HepG2 (cell line): ENCODE data around the gene PCDH10. TPM values are rescaled to one million over a fixed set of nuclear protein-coding genes. Genes with fewer than 3 reads are reported as not detected.

Source experiments
- ATAC-seq: fragments of 200-7000 bp; cut with Tn5 transposase; 3 replicates; pipeline ENCODE4 v1.9.1; 2020; ENCODE audit warnings: mild to moderate bottlenecking, moderate library complexity
- BruUV-seq: library from RNA; stranded (reverse); fragments of 400-500 nt; replicated peaks from 2 replicates; lab custom pipeline; 2021; lab: Mats Ljungman, UMichigan
- CTCF ChIA-PET: fragments of 300-600 bp; formaldehyde crosslinking; extraction: SDS; loops from one replicate; lab custom pipeline; 2021; ENCODE audit warnings: low total read pairs, inconsistent platforms, low intra/inter-chr PET ratio; lab: Yijun Ruan, JAX
- POLR2A ChIA-PET: fragments of 350-600 bp; sonication (Branson Sonifier 250); formaldehyde crosslinking; loops from one replicate; lab custom pipeline; 2020; ENCODE audit warnings: antibody characterized with exemption, inconsistent platforms; lab: Yijun Ruan, JAX
- DNase-seq: peaks from one replicate; pipeline ENCODE4 v3.0.0-alpha.2; 2015; ENCODE audit warnings: low spot score
- FAIRE-seq: peaks from 3 replicates; lab custom pipeline; 2011; peaks lifted over from hg19 to GRCh38; lab: Jason Lieb, UNC
- H2AFZ ChIP-seq: one replicate; pipeline ENCODE4 v1.6.1; 2011; ENCODE audit warnings: low read length, inconsistent platforms
- H3K27ac ChIP-seq: fragments of 300-600 bp; 3 replicates; pipeline ENCODE4 v1.8.0; 2011; ENCODE audit warnings: mixed run types, mild to moderate bottlenecking, mixed read lengths, low read length, inconsistent platforms; ENCODE audit not compliant: insufficient read depth; ENCODE audit errors: extremely low read length
- H3K27me3 ChIP-seq, 2 experiments: fragments of 200-600 bp in 1 of 2; 2 replicates in 1 of 2; 3 replicates in 1 of 2; pipeline versions ENCODE4 v1.6.0 to v1.8.0; 2011; ENCODE audit warnings: low read length in 2 of 2, mild to moderate bottlenecking in 2 of 2, moderate library complexity in 2 of 2, inconsistent platforms in 1 of 2; ENCODE audit not compliant: insufficient read depth in 2 of 2, control insufficient read depth in 1 of 2
- H3K36me3 ChIP-seq, 2 experiments: fragments of 200-600 bp in 1 of 2; replicated peaks in 1 of 2; 2 replicates in 1 of 2; 3 replicates in 1 of 2; pipeline versions ENCODE4 v1.5.1 to v1.8.0; 2011; ENCODE audit warnings: low read length in 2 of 2, inconsistent platforms in 1 of 2; ENCODE audit not compliant: insufficient read depth in 2 of 2, control insufficient read depth in 1 of 2
- H3K4me1 ChIP-seq: 2 replicates; pipeline ENCODE4 v1.5.1; 2012; ENCODE audit warnings: low read length, inconsistent platforms; ENCODE audit not compliant: insufficient read depth
- H3K4me2 ChIP-seq: 2 replicates; pipeline ENCODE4 v1.6.0; 2011; ENCODE audit warnings: low read depth, low read length, inconsistent platforms
- H3K4me3 ChIP-seq, 3 experiments: fragments of 200-600 bp in 1 of 3; sonication (generic), shearing (Covaris generic) in 1 of 3; replicated peaks in 1 of 3; 2 replicates each; pipeline ENCODE4 v1.5.1; 2011 to 2016; ENCODE audit warnings: low read length in 3 of 3, inconsistent platforms in 2 of 3, low read depth in 2 of 3, mild to moderate bottlenecking in 2 of 3, control low read depth in 1 of 3, mixed read lengths in 1 of 3; ENCODE audit not compliant: insufficient read depth in 1 of 3
- H3K79me2 ChIP-seq: one replicate; pipeline ENCODE4 v1.6.1; 2011; ENCODE audit warnings: low read length, inconsistent platforms; ENCODE audit not compliant: insufficient read depth
- H3K9ac ChIP-seq: 2 replicates; pipeline ENCODE4 v1.6.0; 2011; ENCODE audit warnings: mild to moderate bottlenecking, low read depth, low read length, inconsistent platforms; ENCODE audit not compliant: insufficient read depth
- H3K9me3 ChIP-seq: 2 replicates; pipeline ENCODE4 v1.5.1; 2012; ENCODE audit warnings: mild to moderate bottlenecking, low read length
- H4K20me1 ChIP-seq: 2 replicates; pipeline ENCODE4 v1.6.0; 2011; ENCODE audit warnings: inconsistent platforms, mild to moderate bottlenecking, low read length, moderate library complexity; ENCODE audit not compliant: insufficient read depth
- HOXA7 ChIP-seq: sonication (generic); formaldehyde crosslinking; IDR thresholded peaks from 2 replicates; pipeline ENCODE4 v1.8.1; 2022; ENCODE audit warnings: mild to moderate bottlenecking, missing genetic modification reagents, moderate library complexity
- NBN ChIP-seq: fragments of 450-650 bp; conservative IDR thresholded peaks from 2 replicates; pipeline ENCODE4 v1.6.1; 2017
- NCOA5 ChIP-seq: sonication (generic); formaldehyde crosslinking; IDR thresholded peaks from 2 replicates; pipeline ENCODE4 v1.4.0; 2020; ENCODE audit warnings: missing genetic modification reagents
- NFKBIZ ChIP-seq: IDR thresholded peaks from 2 replicates; pipeline ENCODE4 v1.6.1; 2018; ENCODE audit warnings: missing genetic modification reagents, missing compliant biosample characterization
- SNAI1 ChIP-seq: sonication (generic); formaldehyde crosslinking; IDR thresholded peaks from 2 replicates; pipeline ENCODE4 v1.5.0; 2020; ENCODE audit warnings: mild to moderate bottlenecking, missing genetic modification reagents, borderline replicate concordance
- ZSCAN29 ChIP-seq: sonication (generic); formaldehyde crosslinking; conservative IDR thresholded peaks from 2 replicates; pipeline ENCODE4 v1.4.0; 2020; ENCODE audit warnings: mild to moderate bottlenecking, missing genetic modification reagents
- in situ Hi-C: cut with HindIII; loops from 2 replicates; pipeline ENCODE4 v1.10.0; 2017; ENCODE audit warnings: low pct_unique_long_range_greater_than_20kb; ENCODE audit not compliant: extremely low pct_ligation_motif_present
- intact Hi-C: fragments of 100-400 bp; cut with micrococcal nuclease; formaldehyde crosslinking; loops from one replicate; pipeline ENCODE4 v1.10.0; 2022; ENCODE audit not compliant: unreplicated experiment
- polyA plus RNA-seq, 8 experiments: library from polyadenylated mRNA; depleted of rRNA in 3 of 8; stranded (reverse) in 7 of 8; unstranded in 1 of 8; fragments of >200 nt; fragmentation: Illumina TruSeq in 4 of 8; extraction: Trizol in 4 of 8; gene quantifications; 2 replicates each; pipeline versions ENCODE4 v1.2.1 to v1.2.3, GENCODE V29; 2011 to 2016; ENCODE audit warnings: low read depth in 4 of 8, missing spikeins in 1 of 8, mixed read lengths in 1 of 8; ENCODE audit not compliant: insufficient read depth in 1 of 8
- total RNA-seq, 5 experiments: library from RNA; depleted of rRNA; stranded (reverse); fragments of >200 nt; fragmentation: Illumina TruSeq; extraction: Trizol; gene quantifications; 2 replicates each; pipeline ENCODE4 v1.2.3, GENCODE V29; 2016; ENCODE audit warnings: low read depth in 1 of 5
- TF ChIP-seq, protein P1 (sequence below): sonication (generic); formaldehyde crosslinking; IDR thresholded peaks from 2 replicates; pipeline ENCODE4 v1.8.1; 2022; ENCODE audit warnings: mild to moderate bottlenecking, missing genetic modification reagents
- TF ChIP-seq, protein P2 (sequence below): sonication (generic); formaldehyde crosslinking; IDR thresholded peaks from 2 replicates; pipeline ENCODE4 v1.5.1; 2020; ENCODE audit warnings: missing genetic modification reagents, mild to moderate bottlenecking, borderline replicate concordance
- TF ChIP-seq, protein P3 (sequence below): sonication (generic); formaldehyde crosslinking; IDR thresholded peaks from 2 replicates; pipeline ENCODE4 v1.8.0; 2023; ENCODE audit warnings: mild to moderate bottlenecking, missing genetic modification reagents

The PCDH10 gene
- total and polyA plus RNA-seq, 2 of the 13 experiments (the other 11 are each of a cell fraction or from before 2014, with no cell fraction given) = not detected

DNA sequence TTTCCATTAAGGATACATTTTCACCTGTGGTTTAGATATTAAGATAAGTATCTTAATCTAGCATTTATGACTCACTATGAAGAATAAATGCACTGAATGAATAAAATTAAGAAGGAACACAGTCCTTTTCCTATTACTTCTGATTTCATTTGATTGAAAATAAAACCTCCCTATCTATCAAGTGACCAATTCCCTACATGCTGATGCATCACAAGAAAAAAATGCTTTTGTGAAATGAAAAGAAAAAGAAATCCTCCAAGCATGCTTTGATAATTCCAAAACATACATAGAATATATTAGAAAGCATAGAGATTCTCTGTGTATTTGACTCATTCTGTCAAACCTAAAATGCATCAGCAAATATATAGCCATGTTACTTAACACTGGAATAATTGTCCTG is 37.1 kb downstream of the PCDH10 start:
- in situ Hi-C loops (no loop called here), intact Hi-C loops (no loop called here)
- H4K20me1 ChIP-seq = no peaks in the 10 kb centered on the region
- TF ChIP-seq NCOA5 (no peak), NFKBIZ (no peak), NBN (no peak), HOXA7 (CRISPR knock-in tag) (no peak), ZSCAN29 (CRISPR knock-in tag) (no peak), SNAI1 (CRISPR knock-in tag) (no peak)
- TF ChIP-seq, protein P1, sequence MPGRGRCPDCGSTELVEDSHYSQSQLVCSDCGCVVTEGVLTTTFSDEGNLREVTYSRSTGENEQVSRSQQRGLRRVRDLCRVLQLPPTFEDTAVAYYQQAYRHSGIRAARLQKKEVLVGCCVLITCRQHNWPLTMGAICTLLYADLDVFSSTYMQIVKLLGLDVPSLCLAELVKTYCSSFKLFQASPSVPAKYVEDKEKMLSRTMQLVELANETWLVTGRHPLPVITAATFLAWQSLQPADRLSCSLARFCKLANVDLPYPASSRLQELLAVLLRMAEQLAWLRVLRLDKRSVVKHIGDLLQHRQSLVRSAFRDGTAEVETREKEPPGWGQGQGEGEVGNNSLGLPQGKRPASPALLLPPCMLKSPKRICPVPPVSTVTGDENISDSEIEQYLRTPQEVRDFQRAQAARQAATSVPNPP (CRISPR knock-in tag) = no peak
- TF ChIP-seq, protein P2, sequence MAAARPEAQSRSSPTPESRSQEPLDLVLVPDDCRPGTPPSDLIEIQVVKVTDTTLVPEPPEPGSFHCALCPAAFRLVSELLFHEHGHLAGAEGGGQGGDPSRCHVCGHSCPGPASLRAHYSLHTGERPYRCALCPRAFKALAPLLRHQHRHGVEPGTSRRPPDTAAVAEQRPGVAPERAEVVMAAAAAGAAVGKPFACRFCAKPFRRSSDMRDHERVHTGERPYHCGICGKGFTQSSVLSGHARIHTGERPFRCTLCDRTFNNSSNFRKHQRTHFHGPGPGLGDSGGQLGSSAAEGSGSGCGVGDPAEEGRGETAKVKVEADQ (CRISPR knock-in tag) = no peak
- TF ChIP-seq, protein P3, sequence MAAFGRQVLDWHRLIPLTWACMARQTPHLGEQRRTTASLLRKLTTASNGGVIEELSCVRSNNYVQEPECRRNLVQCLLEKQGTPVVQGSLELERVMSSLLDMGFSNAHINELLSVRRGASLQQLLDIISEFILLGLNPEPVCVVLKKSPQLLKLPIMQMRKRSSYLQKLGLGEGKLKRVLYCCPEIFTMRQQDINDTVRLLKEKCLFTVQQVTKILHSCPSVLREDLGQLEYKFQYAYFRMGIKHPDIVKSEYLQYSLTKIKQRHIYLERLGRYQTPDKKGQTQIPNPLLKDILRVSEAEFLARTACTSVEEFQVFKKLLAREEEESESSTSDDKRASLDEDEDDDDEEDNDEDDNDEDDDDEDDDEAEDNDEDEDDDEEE (CRISPR knock-in tag) = no peak
- H3K27me3 ChIP-seq = no peaks in the 10 kb centered on the region
- ChIA-PET CTCF (no interaction called here), POLR2A (no interaction called here)
- no peak overlapping the region for H2AFZ ChIP-seq
- no peaks in the 10 kb centered on the region for H3K79me2 ChIP-seq
- H3K9ac ChIP-seq = no peak overlapping the region
- FAIRE-seq = no peak
- no TSS peak for BruUV-seq
- H3K36me3 ChIP-seq = no peaks in the 10 kb centered on the region
- no peak overlapping the region for H3K4me2 ChIP-seq
- no peaks in the 10 kb centered on the region for H3K4me1 ChIP-seq
- H3K27ac ChIP-seq = no peak overlapping the region
- no peak for ATAC-seq
- no peaks in the 10 kb centered on the region for H3K9me3 ChIP-seq
- H3K4me3 ChIP-seq = no peak overlapping the region
- DNase-seq = no peak
